K562 (cell line): ENCODE results near the gene ENOSF1. TPM values are rescaled to one million over a fixed set of nuclear protein-coding genes. Genes with fewer than 3 reads are reported as not detected.

Experiments
- E2F4 ChIP-seq: sonication (generic); formaldehyde crosslinking; IDR thresholded peaks from 2 replicates; pipeline ENCODE4 v1.8.0; 2022; ENCODE audit warnings: mild to moderate bottlenecking, low read depth, missing genetic modification reagents
- E2F8 ChIP-seq: fragments of 450-650 bp; IDR thresholded peaks from 2 replicates; pipeline ENCODE4 v1.7.1; 2018; ENCODE audit warnings: mild to moderate bottlenecking, low read depth; ENCODE audit not compliant: partially characterized antibody
- FOXP1 ChIP-seq: sonication (generic); formaldehyde crosslinking; IDR thresholded peaks from 2 replicates; pipeline ENCODE4 v1.8.0; 2022; ENCODE audit warnings: mild to moderate bottlenecking, missing genetic modification reagents
- MTA3 ChIP-seq: fragments of 450-650 bp; formaldehyde crosslinking; IDR thresholded peaks from 2 replicates; pipeline ENCODE4 v1.6.1; 2017; ENCODE audit warnings: mild to moderate bottlenecking, borderline replicate concordance
- PKNOX1 ChIP-seq: fragments of 450-650 bp; IDR thresholded peaks from 2 replicates; pipeline ENCODE4 v1.6.1; 2016
- PRMT5 ChIP-seq: sonication (generic); formaldehyde crosslinking; IDR thresholded peaks from 2 replicates; pipeline ENCODE4 v1.5.0; 2020; ENCODE audit warnings: missing genetic modification reagents
- polyA plus RNA-seq, 8 experiments: library from polyadenylated mRNA; depleted of rRNA in 4 of 8; stranded (reverse) in 5 of 8; unstranded in 3 of 8; fragments of >200 nt; fragmentation: Nextera tagmentation in 2 of 8; fragmentation: Illumina TruSeq in 1 of 8; extraction: Ambion mirVana in 2 of 8; extraction: Trizol in 1 of 8; gene quantifications; 2 replicates each; pipeline versions ENCODE4 v1.2.1 to v1.2.3, GENCODE V29; 2011 to 2014; ENCODE audit warnings: inconsistent platforms in 1 of 8, missing spikeins in 1 of 8
- total RNA-seq, 7 experiments: library from RNA; depleted of rRNA in 6 of 7; stranded (reverse); fragments of >200 nt in 6 of 7; fragmentation: Illumina TruSeq in 2 of 7; extraction: Trizol in 2 of 7; gene quantifications; 2 replicates each; pipeline versions ENCODE4 v1.2.1 to v1.2.3, GENCODE V29; 2011 to 2021; ENCODE audit warnings: low replicate concordance in 1 of 7
- TF ChIP-seq, protein P1 (sequence below): conservative IDR thresholded peaks from 2 replicates; pipeline ENCODE4 v1.6.1; 2011; ENCODE audit warnings: low read depth, mild to moderate bottlenecking, low read length; ENCODE audit not compliant: control insufficient read depth

Gene ENOSF1
- total and polyA plus RNA-seq, 9 of the 15 experiments (the other 6 are each of a cell fraction or from before 2014, with no cell fraction given): 15.5 to 66.4 (median 46.5) TPM

GRCh38 chr18:658001-658946, 54.2 kb downstream of the ENOSF1 start (continued):
- TF ChIP-seq E2F8 (peak; percentile 88), PRMT5 (no peak), FOXP1 (CRISPR knock-in tag) (peak; percentile 45), E2F4 (peak; percentile 89), MTA3 (peak; percentile 66), PKNOX1 (peak; percentile 22; the same call in 1 of the 2 replicates)
- TF ChIP-seq, protein P1, sequence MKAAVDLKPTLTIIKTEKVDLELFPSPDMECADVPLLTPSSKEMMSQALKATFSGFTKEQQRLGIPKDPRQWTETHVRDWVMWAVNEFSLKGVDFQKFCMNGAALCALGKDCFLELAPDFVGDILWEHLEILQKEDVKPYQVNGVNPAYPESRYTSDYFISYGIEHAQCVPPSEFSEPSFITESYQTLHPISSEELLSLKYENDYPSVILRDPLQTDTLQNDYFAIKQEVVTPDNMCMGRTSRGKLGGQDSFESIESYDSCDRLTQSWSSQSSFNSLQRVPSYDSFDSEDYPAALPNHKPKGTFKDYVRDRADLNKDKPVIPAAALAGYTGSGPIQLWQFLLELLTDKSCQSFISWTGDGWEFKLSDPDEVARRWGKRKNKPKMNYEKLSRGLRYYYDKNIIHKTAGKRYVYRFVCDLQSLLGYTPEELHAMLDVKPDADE: peak; percentile 5
